GM18861 (cell line): ENCODE data around the gene OR52E1.
"Not testable (repeated sequence)": the region's sequence is repeated elsewhere in the genome, so short reads cannot be mapped to it uniquely, and the experiment has no call there.

Experiments used
- ATAC-seq: cut with Tn5 transposase; IDR thresholded peaks from one replicate; pipeline ENCODE4 v1.9.1; 2021; ENCODE audit not compliant: unreplicated experiment

The OR52E1 gene

GRCh38 chr11:5069272-5069671 lies at the start of gene OR52E1:
TSS of gene OR52E1 (plus strand) at chr11:5069572.
- no peak for ATAC-seq

- no peak for ATAC-seq
Measured at GRCh38 chr11:5021996-5022395, 47.4 kb upstream of the OR52E1 start.

- no peak for ATAC-seq
Measured at GRCh38 chr11:5036669-5037068, 32.7 kb upstream of the OR52E1 start.

- ATAC-seq: no peak
Measured at GRCh38 chr11:5037926-5038325, 31.4 kb upstream of the OR52E1 start.

- ATAC-seq: no peak
Measured at GRCh38 chr11:5038341-5038740, 31.0 kb upstream of the OR52E1 start.

- no peak for ATAC-seq
Measured at GRCh38 chr11:5040876-5041275, 28.5 kb upstream of the OR52E1 start.

GRCh38 chr11:5042091-5042490 lies 27.3 kb upstream of the OR52E1 start:
- no peak for ATAC-seq

GRCh38 chr11:5043380-5043779 lies 26.0 kb upstream of the OR52E1 start:
- ATAC-seq: no peak

- no peak for ATAC-seq
Measured at GRCh38 chr11:5046226-5046625, 23.1 kb upstream of the OR52E1 start, which contains the start of gene OR52J3. TSS of gene OR52J3 (plus strand) at chr11:5046526. CDS start at chr11:5046526, 0 bp downstream.

- no peak for ATAC-seq
Measured at GRCh38 chr11:5046754-5047330, 22.5 kb upstream of the OR52E1 start.

GRCh38 chr11:5058679-5059078 lies 10.7 kb upstream of the OR52E1 start:
- not testable (repeated sequence) for ATAC-seq

GRCh38 chr11:5059391-5059790 lies 10.0 kb upstream of the OR52E1 start, which contains the start of gene OR52E2:
TSS of gene OR52E2 (minus strand) at chr11:5059627. CDS start at chr11:5059627, 0 bp downstream.
- no peak for ATAC-seq

- no peak for ATAC-seq
Measured at GRCh38 chr11:5065027-5065426, 4.3 kb upstream of the OR52E1 start.

GRCh38 chr11:5071799-5072198 lies 2.4 kb downstream of the OR52E1 start:
- no peak for ATAC-seq

- no peak for ATAC-seq
Measured at GRCh38 chr11:5081405-5081804, 12.0 kb downstream of the OR52E1 start.

- ATAC-seq: no peak
Measured at GRCh38 chr11:5083602-5084001, 14.2 kb downstream of the OR52E1 start.

GRCh38 chr11:5088556-5088955 lies 19.2 kb downstream of the OR52E1 start:
- no peak for ATAC-seq

- ATAC-seq: no peak
Measured at GRCh38 chr11:5090668-5091067, 21.3 kb downstream of the OR52E1 start.

- ATAC-seq: no peak
Measured at GRCh38 chr11:5092821-5093585, 23.6 kb downstream of the OR52E1 start.

- ATAC-seq: no peak
Measured at GRCh38 chr11:5096011-5096410, 26.6 kb downstream of the OR52E1 start.

- ATAC-seq: no peak
Measured at GRCh38 chr11:5102246-5102645, 32.9 kb downstream of the OR52E1 start.

GRCh38 chr11:5103066-5103465 lies 33.7 kb downstream of the OR52E1 start:
- no peak for ATAC-seq
